GM18909 (cell line): ENCODE measurements around the gene SCFD2.

Source experiments
- ATAC-seq: cut with Tn5 transposase; IDR thresholded peaks from one replicate; pipeline ENCODE4 v1.9.1; 2021; ENCODE audit warnings: mild to moderate bottlenecking; ENCODE audit not compliant: unreplicated experiment, poor library complexity

Gene SCFD2

GRCh38 chr4:53023677-53024299 is 342.1 kb downstream of the SCFD2 start:
- ATAC-seq: peak; percentile 70

- no peak for ATAC-seq
Observed at GRCh38 chr4:53022513-53023100, 343.3 kb downstream of the SCFD2 start.

GRCh38 chr4:53021754-53022512 is 343.9 kb downstream of the SCFD2 start:
- ATAC-seq: no peak

- no peak for ATAC-seq
Observed at GRCh38 chr4:53019485-53020382, 346.1 kb downstream of the SCFD2 start.

DNA sequence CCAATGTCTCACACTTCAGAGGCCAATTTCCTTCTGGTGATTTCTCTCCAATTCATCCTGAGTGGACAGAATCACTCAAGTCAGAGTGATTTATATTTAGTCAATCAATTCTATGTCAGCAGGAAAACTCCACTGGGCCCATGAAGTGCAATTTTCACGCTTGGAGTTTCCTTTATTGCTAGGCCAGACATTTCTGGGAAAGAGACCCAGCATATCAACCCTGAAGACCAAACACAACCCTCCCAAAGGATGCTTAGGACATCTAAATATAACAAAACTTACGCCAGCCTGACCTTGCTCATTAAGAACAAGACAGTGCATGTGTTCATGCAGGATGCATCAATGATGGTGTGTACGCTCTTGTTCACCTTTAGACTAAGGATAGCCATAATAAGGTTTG is 347.4 kb downstream of the SCFD2 start:
- ATAC-seq: no peak

GRCh38 chr4:53016099-53016820 is 349.6 kb downstream of the SCFD2 start:
- no peak for ATAC-seq

- no peak for ATAC-seq
Observed at GRCh38 chr4:53015681-53016080, 350.2 kb downstream of the SCFD2 start.

DNA sequence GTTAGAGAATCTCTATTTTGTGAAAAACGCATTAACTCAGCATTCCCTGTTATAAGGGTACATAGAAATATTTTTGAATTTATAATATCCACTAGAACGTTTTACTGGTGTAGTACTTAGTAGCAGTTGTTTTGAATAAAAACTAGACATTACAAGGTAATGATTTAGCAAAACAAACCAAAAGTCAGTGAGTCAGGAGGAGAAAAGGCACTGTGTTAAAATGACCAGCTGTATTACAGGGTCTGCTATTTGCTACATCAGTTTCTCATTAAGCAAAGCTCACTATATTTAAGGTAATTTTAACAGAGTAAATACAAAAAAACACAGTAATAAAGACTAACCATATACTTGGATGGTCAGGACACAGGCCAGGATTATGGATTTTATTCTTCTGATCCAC is 351.0 kb downstream of the SCFD2 start:
- ATAC-seq: no peak

DNA sequence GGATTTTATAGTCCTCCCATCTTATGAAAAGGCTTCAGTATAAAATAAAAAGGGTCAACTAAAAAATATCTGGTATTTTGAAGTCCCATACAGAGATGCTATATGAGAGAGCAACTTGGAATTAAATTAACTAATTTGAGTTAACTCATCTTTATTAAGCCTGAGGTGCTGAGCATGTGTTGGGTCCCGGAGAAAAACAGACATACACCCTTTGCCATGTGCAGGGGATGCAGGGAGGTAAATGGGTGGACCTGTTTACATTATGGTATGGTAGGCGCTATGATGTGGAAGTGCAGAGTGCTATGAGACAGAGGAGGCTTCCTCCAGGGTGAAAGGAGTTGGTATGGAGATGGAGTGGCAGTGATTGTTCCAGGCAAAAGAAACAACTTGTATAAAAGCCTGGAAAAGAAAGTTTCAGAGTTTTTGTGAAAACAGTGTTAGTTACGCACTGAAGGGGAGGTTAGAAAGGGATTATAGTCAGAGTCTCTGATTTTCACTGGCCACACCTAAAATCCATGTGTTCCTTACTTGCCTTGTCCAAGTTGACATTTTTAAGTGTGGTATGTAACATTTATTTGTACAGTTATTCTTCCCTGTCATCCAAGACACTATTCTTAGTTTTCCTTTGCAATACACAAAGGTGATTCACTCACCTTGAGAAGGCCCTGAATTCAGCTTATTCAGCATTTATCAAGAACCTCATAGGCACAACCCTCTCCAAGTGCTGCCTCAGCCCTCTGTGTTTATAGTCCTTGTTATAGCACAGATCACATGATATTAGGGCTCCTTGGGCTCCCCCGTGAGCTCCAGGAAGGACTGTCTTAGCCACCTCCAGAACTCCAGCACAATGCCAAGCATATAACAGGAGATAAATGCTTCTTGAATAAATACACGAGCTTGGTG is 351.7 kb downstream of the SCFD2 start:
- no peak for ATAC-seq

GRCh38 chr4:53012738-53013137 is 353.1 kb downstream of the SCFD2 start:
- peak; percentile 88 for ATAC-seq

GRCh38 chr4:53011259-53011905 is 354.5 kb downstream of the SCFD2 start:
- ATAC-seq: no peak

- no peak for ATAC-seq
Observed at GRCh38 chr4:53010318-53010717, 355.5 kb downstream of the SCFD2 start.

DNA sequence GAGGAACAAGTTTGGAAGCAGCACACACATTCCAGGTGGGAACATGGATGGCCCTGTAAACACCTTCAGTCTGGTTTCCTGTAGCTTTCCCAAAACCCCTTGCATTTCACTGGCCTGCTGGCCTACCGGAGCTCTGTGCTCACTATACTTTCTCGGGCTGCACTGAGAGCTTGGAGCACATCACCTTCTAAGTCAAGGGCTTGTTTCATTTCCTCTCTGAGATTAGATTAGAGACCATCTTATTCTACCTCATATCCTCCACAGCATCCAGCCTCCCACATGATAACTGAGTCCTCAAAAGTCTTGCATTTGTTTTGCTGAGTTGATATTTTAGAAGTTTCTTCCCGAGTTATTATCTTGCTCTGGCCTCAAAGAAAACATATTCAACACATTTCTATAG is 356.0 kb downstream of the SCFD2 start:
- peak; percentile 60 for ATAC-seq

- ATAC-seq: no peak
Observed at GRCh38 chr4:53007024-53007423, 358.8 kb downstream of the SCFD2 start.

GRCh38 chr4:53005808-53006207 is 360.1 kb downstream of the SCFD2 start:
- ATAC-seq: no peak

- no peak for ATAC-seq
Observed at GRCh38 chr4:53005149-53005546, 360.7 kb downstream of the SCFD2 start.

GRCh38 chr4:53004497-53005148 is 361.2 kb downstream of the SCFD2 start:
- ATAC-seq: peak; percentile 37

DNA sequence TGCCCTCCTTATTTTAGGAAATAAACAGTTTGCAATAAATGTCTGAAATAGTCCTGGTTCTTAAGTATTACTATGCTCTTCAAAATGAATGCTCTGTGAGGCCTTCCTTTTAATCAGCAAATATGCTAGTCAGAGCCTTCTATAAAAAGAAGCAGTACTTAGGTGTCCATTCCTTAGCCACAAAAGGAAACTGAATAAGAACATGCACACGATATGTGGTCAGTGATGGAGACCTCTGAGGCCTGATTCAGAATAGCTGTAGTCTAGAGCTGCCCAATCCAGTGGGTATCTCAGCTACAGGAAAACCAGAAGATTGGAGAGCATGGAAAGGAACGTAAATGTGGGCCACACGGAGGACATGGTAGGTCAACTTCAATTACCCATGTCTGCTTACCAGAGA is 361.9 kb downstream of the SCFD2 start:
- ATAC-seq: no peak
